NCI-H2171 treated with DMSO at 0.1 percent for 48 hours (cell line): ENCODE results near the gene CLN5.
"Not testable (repeated sequence)": the region's sequence is repeated elsewhere in the genome, so short reads cannot be mapped to it uniquely, and the experiment has no call there.

ENCODE experiments used
- DNase-seq: peaks from one replicate; lab custom pipeline; 2025; lab: John Stamatoyannopoulos, UW

The CLN5 gene

GRCh38 chr13:76975863-76976262 lies 16.0 kb upstream of the CLN5 start:
- peak; percentile 55 for DNase-seq

GRCh38 chr13:76976490-76976889 lies 15.4 kb upstream of the CLN5 start:
- DNase-seq = peak; percentile 98

GRCh38 chr13:76976929-76977328 lies 15.0 kb upstream of the CLN5 start:
- DNase-seq = no peak

- DNase-seq = peak; percentile 73
These were observed 11.7 kb upstream of the CLN5 start for GRCh38 chr13:76980075-76980718.

DNA sequence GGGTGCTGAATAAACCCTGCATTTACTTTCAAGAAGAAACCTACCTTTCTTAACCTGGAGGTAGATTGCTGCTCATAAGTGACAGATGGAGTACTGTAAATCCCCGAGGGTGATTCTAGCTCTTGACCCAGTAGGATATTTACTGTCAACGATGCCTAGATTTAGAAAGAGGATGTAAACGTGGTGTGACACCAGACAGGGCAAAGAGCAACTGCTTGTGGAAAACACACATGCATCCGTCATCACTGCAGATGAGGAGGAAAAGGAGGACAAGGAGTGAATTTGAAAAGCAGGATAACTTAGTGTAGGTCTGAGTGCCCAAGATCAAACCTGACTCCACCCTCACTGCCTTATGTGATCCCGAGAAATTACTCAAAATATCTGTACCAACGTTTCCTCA lies 9.8 kb upstream of the CLN5 start:
- DNase-seq = peak; percentile 29

DNA sequence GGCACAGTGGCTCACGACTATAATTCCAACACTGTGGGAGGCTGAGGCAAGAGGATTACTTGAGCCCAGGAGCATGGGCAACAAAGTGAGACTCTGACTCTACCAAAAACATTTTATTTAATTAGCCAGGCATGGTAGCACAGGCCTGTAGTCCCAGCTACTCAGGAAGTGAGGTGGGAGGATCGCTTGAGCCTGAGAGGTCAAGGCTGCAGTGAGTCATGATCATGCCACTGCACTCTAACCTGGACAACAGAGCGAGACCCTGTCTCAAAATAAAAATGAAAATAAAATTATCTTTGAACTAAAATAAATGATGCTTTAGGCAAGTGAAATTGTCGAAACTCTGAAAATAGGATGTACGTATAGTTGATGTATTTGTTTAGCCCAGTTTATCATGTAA lies 8.2 kb upstream of the CLN5 start:
- DNase-seq = no peak

GRCh38 chr13:76991432-76991795 lies 467 bp upstream of the CLN5 start:
- no peak for DNase-seq

DNA sequence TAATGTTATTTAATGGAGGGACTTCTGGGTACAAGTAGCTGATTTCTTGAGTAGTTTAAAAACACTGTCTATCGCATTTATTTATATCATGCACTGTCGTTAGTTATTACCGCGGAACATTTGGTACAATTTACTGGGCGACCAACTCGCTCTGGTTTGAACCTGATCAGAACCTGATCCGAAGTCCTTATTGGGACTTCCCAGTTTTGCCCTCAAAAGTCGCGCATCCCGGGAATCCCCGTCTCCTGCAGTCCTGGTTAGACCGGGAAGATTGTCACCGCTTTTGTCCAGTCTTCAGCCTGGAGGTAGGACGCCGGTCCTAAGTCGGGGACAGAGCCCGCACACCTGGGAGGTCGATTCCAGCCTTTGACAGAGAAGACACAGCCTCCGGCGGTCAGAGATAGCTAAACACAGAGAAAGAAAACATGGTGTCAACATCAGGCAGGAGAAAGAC lies 694 bp downstream of the CLN5 start:
- no peak for DNase-seq

DNA sequence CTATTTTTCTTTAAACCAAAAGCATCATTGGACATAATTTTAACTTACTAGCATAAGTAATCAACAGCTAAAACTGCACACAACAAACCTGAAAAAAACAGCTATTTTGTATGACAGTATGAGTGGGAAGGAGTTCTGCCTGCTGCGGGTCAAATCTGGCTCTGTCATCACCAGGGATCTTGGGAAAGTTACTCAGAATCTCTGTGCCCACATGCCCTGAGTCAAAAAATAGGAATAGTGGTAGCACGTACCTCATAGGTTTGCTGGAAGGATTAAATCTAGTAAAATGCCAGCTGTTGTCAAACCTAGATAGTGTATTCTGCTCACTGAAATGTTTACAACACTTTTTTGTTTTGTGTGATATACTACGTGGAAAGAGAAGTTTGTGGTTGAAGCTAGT lies 1.1 kb downstream of the CLN5 start:
- DNase-seq = no peak

DNA sequence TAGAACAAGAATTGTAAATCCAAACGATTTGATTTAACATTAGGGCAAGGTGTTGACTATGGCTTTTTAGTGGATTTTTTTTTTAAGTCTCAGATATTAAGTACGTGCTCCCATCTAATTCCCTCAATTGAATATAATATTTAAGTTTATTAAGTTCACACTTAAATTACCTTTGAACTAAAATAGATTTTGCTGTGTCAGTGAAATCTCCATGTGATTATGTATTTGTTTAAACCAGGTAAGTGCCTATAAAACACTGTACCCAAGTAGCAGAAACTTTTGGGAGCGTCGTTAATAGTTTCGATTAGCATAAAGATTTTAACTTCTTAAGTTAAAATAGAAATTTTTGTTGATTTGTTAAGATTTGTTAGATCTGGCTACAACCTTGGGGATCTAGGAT lies 1.6 kb downstream of the CLN5 start:
- no peak for DNase-seq

- no peak for DNase-seq
These were observed 2.4 kb downstream of the CLN5 start for GRCh38 chr13:76994281-76994680.

GRCh38 chr13:77000475-77000874 lies 8.6 kb downstream of the CLN5 start:
- no peak for DNase-seq

GRCh38 chr13:77001540-77001939 lies 9.7 kb downstream of the CLN5 start:
- DNase-seq = no peak

GRCh38 chr13:77001963-77002587 lies 10.2 kb downstream of the CLN5 start:
- DNase-seq = no peak

DNA sequence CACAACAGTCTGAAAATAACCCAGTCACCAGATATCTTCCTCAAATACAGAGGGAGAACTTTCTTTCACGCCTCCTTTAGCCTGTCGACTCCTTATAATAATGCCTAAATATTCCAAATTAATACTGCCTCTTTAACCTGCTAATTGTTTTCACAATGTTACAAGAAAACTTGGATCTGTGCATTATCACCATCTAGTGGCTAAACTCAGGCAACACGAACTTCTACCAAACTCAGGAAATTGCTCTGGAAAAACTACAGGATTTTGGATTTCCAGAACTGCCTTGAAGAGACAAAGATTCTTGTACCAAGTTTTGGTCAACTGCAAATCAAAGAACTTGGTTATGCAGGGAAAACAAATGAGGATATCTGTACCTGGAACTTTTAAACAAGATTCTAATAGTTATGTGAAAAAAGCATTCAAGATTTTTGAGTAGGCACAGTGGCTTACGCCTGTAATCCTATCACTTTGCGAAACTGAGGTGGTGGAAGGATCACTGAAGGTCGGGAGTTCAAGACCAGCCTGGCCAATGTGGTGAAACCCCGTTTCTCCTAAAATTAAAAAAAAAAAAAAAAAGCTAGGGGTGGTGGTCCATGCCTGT lies 10.8 kb downstream of the CLN5 start:
- DNase-seq = peak; percentile 62

DNA sequence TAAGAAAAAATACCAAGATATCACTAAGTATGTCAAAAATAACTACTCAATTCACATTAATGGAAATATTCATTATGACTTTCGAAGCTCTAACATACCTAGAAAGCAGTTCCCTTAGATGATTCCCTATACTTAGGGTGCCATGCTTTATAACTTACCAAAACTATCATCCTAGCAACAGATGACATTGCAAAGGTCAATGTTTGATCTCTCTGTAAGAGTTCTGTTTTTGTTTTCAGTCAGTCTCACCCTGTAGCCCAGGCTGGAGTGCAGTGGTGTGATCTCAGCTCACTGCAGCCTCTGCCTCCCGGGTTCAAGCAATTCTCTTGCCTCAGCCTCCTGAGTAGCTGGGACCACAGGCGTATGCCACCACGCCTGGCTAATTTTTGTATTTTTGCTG lies 16.5 kb downstream of the CLN5 start:
- DNase-seq = not testable (repeated sequence)

GRCh38 chr13:77009011-77009410 lies 17.1 kb downstream of the CLN5 start:
- no peak for DNase-seq

DNA sequence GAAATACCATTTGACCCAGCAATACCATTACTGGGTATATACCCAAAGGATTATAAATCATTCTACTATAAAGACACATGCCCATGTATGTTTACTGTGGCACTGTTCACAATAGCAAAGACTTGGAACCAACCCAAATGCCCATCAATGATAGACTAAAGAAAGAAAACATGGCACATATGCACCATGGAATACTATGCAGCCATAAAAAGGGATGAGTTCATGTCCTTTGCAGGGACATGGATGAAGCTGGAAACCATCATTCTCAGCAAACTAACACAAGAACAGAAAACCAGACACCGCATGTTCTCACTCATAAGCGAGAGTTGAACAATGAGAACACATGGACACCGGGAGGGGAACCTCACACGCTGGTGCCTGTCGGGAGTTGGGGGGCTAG lies 17.8 kb downstream of the CLN5 start:
- not testable (repeated sequence) for DNase-seq

- no peak for DNase-seq
These were observed 22.1 kb downstream of the CLN5 start for GRCh38 chr13:77013853-77014542.

- no peak for DNase-seq
These were observed 23.2 kb downstream of the CLN5 start for GRCh38 chr13:77014906-77015685.

GRCh38 chr13:77016251-77016812 lies 24.5 kb downstream of the CLN5 start:
- no peak for DNase-seq
